H9 (cell line): ENCODE results near the gene USP40. TPM values are rescaled to one million over a fixed set of nuclear protein-coding genes. Genes with fewer than 3 reads are reported as not detected.
A peak's percentile ranks its signal among the peaks of the same experiment; 100 is the strongest.

Experiments used
- DNase-seq: peaks from one replicate; pipeline ENCODE4 v3.0.0-alpha.2; 2017
- H2AFZ ChIP-seq: one replicate; pipeline ENCODE4 v1.6.1; 2013; ENCODE audit warnings: mild to moderate bottlenecking, low read length, control low read depth, moderate library complexity
- H2AK5ac ChIP-seq: 2 replicates; pipeline ENCODE4 v1.6.1; 2013; ENCODE audit warnings: low read length, control low read depth, mixed read lengths; ENCODE audit not compliant: insufficient read length
- H2BK120ac ChIP-seq: one replicate; pipeline ENCODE4 v1.6.1; 2013; ENCODE audit warnings: low read depth, mild to moderate bottlenecking, low read length, control low read depth, inconsistent platforms; ENCODE audit not compliant: poor library complexity, severe bottlenecking
- H2BK12ac ChIP-seq: 2 replicates; pipeline ENCODE4 v1.6.1; 2013; ENCODE audit warnings: low read length, control low read depth, mixed read lengths, low read depth; ENCODE audit not compliant: insufficient read length
- H2BK15ac ChIP-seq: 2 replicates; pipeline ENCODE4 v1.6.1; 2013; ENCODE audit warnings: low read depth, low read length, control low read depth
- H2BK20ac ChIP-seq: one replicate; pipeline ENCODE4 v1.6.1; 2013; ENCODE audit warnings: low read depth, mild to moderate bottlenecking, low read length, control low read depth, inconsistent platforms; ENCODE audit not compliant: poor library complexity, severe bottlenecking
- H2BK5ac ChIP-seq: 2 replicates; pipeline ENCODE4 v1.6.1; 2013; ENCODE audit warnings: low read length, control low read depth, mixed read lengths; ENCODE audit not compliant: insufficient read length
- H3K14ac ChIP-seq: 2 replicates; pipeline ENCODE4 v1.6.1; 2013; ENCODE audit warnings: low read length, control low read depth; ENCODE audit not compliant: insufficient read depth
- H3K18ac ChIP-seq: 2 replicates; pipeline ENCODE4 v1.6.1; 2013; ENCODE audit warnings: low read depth, mild to moderate bottlenecking, mixed read lengths, low read length, control low read depth; ENCODE audit not compliant: insufficient read length
- H3K23ac ChIP-seq: 2 replicates; pipeline ENCODE4 v1.6.1; 2013; ENCODE audit warnings: low read length, control low read depth, mixed read lengths, low read depth; ENCODE audit not compliant: insufficient read length
- H3K23me2 ChIP-seq: 2 replicates; pipeline ENCODE4 v1.6.1; 2013; ENCODE audit warnings: low read depth, mild to moderate bottlenecking, mixed read lengths, low read length, control low read depth; ENCODE audit not compliant: insufficient read length, poor library complexity, severe bottlenecking
- H3K27ac ChIP-seq: 2 replicates; pipeline ENCODE4 v1.5.1; 2013; ENCODE audit warnings: low read length, control low read depth, mixed read lengths, low read depth; ENCODE audit not compliant: insufficient read length
- H3K27me3 ChIP-seq: 2 replicates; pipeline ENCODE4 v1.6.1; 2013; ENCODE audit warnings: low read length, control low read depth, inconsistent platforms; ENCODE audit not compliant: insufficient read depth
- H3K4ac ChIP-seq: 2 replicates; pipeline ENCODE4 v1.6.1; 2013; ENCODE audit warnings: low read depth, mild to moderate bottlenecking, control low read depth, inconsistent platforms, low read length, moderate library complexity
- H3K4me1 ChIP-seq: 2 replicates; pipeline ENCODE4 v1.6.1; 2013; ENCODE audit warnings: low read length, control low read depth, inconsistent platforms; ENCODE audit not compliant: insufficient read depth
- H3K4me2 ChIP-seq: 2 replicates; pipeline ENCODE4 v1.6.1; 2013; ENCODE audit warnings: low read length, control low read depth, mixed read lengths; ENCODE audit not compliant: insufficient read length, insufficient read depth
- H3K56ac ChIP-seq: 2 replicates; pipeline ENCODE4 v1.6.1; 2013; ENCODE audit warnings: low read depth, mild to moderate bottlenecking, mixed read lengths, low read length, control low read depth; ENCODE audit not compliant: insufficient read length
- H3K79me1 ChIP-seq: 2 replicates; pipeline ENCODE4 v1.6.1; 2013; ENCODE audit warnings: low read depth, mild to moderate bottlenecking, moderate library complexity, low read length, control low read depth, inconsistent platforms; ENCODE audit not compliant: insufficient read depth, poor library complexity, severe bottlenecking
- H3K79me2 ChIP-seq: 2 replicates; pipeline ENCODE4 v1.6.1; 2013; ENCODE audit warnings: low read length, control low read depth, inconsistent platforms; ENCODE audit not compliant: insufficient read depth
- H3K9ac ChIP-seq: 2 replicates; pipeline ENCODE4 v1.6.1; 2013; ENCODE audit warnings: low read length, control low read depth, mixed read lengths; ENCODE audit not compliant: insufficient read length; ENCODE audit errors: extremely low read depth
- H3K9me3 ChIP-seq: one replicate; pipeline ENCODE4 v1.6.1; 2013; ENCODE audit warnings: low read depth, low read length, inconsistent platforms; ENCODE audit not compliant: control insufficient read depth
- H3T11ph ChIP-seq: one replicate; pipeline ENCODE4 v1.6.1; 2013; ENCODE audit warnings: mild to moderate bottlenecking, low read length, control low read depth, inconsistent platforms
- H4K20me1 ChIP-seq: one replicate; pipeline ENCODE4 v1.6.1; 2013; ENCODE audit not compliant: control insufficient read depth, insufficient read length, insufficient read depth
- H4K5ac ChIP-seq: 2 replicates; pipeline ENCODE4 v1.6.1; 2013; ENCODE audit warnings: low read depth, mild to moderate bottlenecking, mixed read lengths, low read length, control low read depth; ENCODE audit not compliant: insufficient read length
- H4K8ac ChIP-seq: replicated peaks from 2 replicates; pipeline ENCODE4 v1.6.1; 2013; ENCODE audit warnings: low read length, control low read depth, mixed read lengths, low read depth; ENCODE audit not compliant: insufficient read length
- H4K91ac ChIP-seq: 2 replicates; pipeline ENCODE4 v1.6.1; 2013; ENCODE audit warnings: low read depth, mild to moderate bottlenecking, moderate library complexity, mixed read lengths, low read length, control low read depth; ENCODE audit not compliant: insufficient read length
- H3K27ac Mint-ChIP-seq, 3 experiments: 2 replicates in 2 of 3; 3 replicates in 1 of 3; pipeline ENCODE4 v1.8.0; 2020 to 2021; ENCODE audit warnings: mixed read lengths in 3 of 3, mild to moderate bottlenecking in 1 of 3, moderate library complexity in 1 of 3
- H3K27me3 Mint-ChIP-seq: 2 replicates; pipeline ENCODE4 v1.8.0; 2021; ENCODE audit warnings: low read depth, mild to moderate bottlenecking, moderate library complexity, mixed read lengths
- H3K36me3 Mint-ChIP-seq, 3 experiments: 2 replicates in 2 of 3; 3 replicates in 1 of 3; pipeline ENCODE4 v1.8.0; 2020 to 2021; ENCODE audit warnings: low read depth in 3 of 3, mixed read lengths in 3 of 3; ENCODE audit not compliant: insufficient read depth in 1 of 3
- H3K4me1 Mint-ChIP-seq, 2 experiments: 2 replicates each; pipeline ENCODE4 v1.8.0; 2020; ENCODE audit warnings: mixed read lengths in 2 of 2
- H3K4me3 Mint-ChIP-seq, 2 experiments: 2 replicates in 1 of 2; 3 replicates in 1 of 2; pipeline ENCODE4 v1.8.0; 2020 to 2021; ENCODE audit warnings: mild to moderate bottlenecking in 2 of 2, mixed read lengths in 2 of 2, moderate library complexity in 1 of 2
- H3K9me3 Mint-ChIP-seq, 2 experiments: 2 replicates in 1 of 2; 3 replicates in 1 of 2; pipeline ENCODE4 v1.8.0; 2020; ENCODE audit warnings: mild to moderate bottlenecking in 2 of 2, mixed read lengths in 2 of 2, moderate library complexity in 1 of 2
- WGBS: extraction: QIAGEN DNeasy Blood & Tissue Kit; methylation state at CpG from one replicate; pipeline ENCODE4 v1.1.7; 2013; ENCODE audit warnings: missing lambda C conversion rate, low lambda C conversion rate, mixed read lengths; ENCODE audit not compliant: insufficient read length; ENCODE audit errors: extremely low coverage; 5-methylcytosine and 5-hydroxymethylcytosine counted together
- total RNA-seq: library from RNA; stranded (reverse); gene quantifications from 2 replicates; pipeline ENCODE4 v1.2.1, GENCODE V29; 2021
- TF ChIP-seq, protein P1 (sequence below): fragments of 200-600 bp; sonication (generic); conservative IDR thresholded peaks from 3 replicates; pipeline ENCODE4 v1.8.0; 2021; ENCODE audit warnings: antibody characterized with exemption, mild to moderate bottlenecking

USP40 gene
- total RNA-seq, 1 experiment from 2014 or later: 7.5 TPM

DNA sequence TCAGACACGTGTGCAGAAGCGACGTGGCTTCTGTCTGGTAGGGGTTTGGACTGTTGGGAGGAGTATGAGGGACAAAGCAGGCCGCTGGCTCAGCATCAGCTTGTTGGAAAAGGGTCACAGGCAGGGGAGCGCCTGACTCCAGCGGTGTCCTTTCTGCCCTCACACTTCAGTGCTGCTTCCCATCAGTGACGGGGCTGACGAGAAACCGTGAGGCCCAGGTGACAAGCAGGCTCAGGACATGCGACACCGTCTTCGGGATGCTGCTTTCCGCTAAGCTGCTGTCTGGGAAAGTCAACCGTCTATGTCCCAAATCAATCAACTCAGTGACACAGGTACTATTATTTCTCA lies 90.5 kb downstream of the USP40 start:
- Histone ChIP-seq H3K9ac (no peak overlapping the region), H3K23me2 (no peaks in the 10 kb centered on the region), H2BK15ac (no peak overlapping the region), H2BK120ac (no peak overlapping the region), H3T11ph (no peak overlapping the region), H4K91ac (no peak overlapping the region), H3K18ac (no peak overlapping the region), H4K20me1 (peaks cover 4% of the 10 kb centered on the region), H3K79me1 (no peaks in the 10 kb centered on the region), H3K79me2 (no peaks in the 10 kb centered on the region), H4K8ac (no peak overlapping the region), H3K56ac (no peak overlapping the region), H3K27me3 (no peaks in the 10 kb centered on the region), H2BK20ac (no peak overlapping the region), H3K27ac (no peak overlapping the region), H2AFZ (no peak overlapping the region), H3K4me1 (no peaks in the 10 kb centered on the region), H3K9me3 (no peaks in the 10 kb centered on the region), H4K5ac (no peak overlapping the region), H3K4ac (no peak overlapping the region), H3K4me2 (no peak overlapping the region), H3K23ac (no peak overlapping the region), H2AK5ac (no peak overlapping the region), H2BK5ac (no peak overlapping the region), H2BK12ac (no peak overlapping the region), H3K14ac (no peak overlapping the region)
- TF ChIP-seq, protein P1, sequence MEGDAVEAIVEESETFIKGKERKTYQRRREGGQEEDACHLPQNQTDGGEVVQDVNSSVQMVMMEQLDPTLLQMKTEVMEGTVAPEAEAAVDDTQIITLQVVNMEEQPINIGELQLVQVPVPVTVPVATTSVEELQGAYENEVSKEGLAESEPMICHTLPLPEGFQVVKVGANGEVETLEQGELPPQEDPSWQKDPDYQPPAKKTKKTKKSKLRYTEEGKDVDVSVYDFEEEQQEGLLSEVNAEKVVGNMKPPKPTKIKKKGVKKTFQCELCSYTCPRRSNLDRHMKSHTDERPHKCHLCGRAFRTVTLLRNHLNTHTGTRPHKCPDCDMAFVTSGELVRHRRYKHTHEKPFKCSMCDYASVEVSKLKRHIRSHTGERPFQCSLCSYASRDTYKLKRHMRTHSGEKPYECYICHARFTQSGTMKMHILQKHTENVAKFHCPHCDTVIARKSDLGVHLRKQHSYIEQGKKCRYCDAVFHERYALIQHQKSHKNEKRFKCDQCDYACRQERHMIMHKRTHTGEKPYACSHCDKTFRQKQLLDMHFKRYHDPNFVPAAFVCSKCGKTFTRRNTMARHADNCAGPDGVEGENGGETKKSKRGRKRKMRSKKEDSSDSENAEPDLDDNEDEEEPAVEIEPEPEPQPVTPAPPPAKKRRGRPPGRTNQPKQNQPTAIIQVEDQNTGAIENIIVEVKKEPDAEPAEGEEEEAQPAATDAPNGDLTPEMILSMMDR: no peak
- DNase-seq: no peak
- peaks cover 0 to 5% (median 4%) of the 10 kb centered on the region in 3 experiments; a peak in 5 of 7 replicates for H3K36me3 Mint-ChIP-seq
- no peaks in the 10 kb centered on the region for H3K27me3 Mint-ChIP-seq
- no CpG with 5 or more reads among the region's 14 CpGs for WGBS
- peaks cover 4 to 6% of the 10 kb centered on the region in 2 experiments for H3K4me1 Mint-ChIP-seq
- no peaks in the 10 kb centered on the region; a peak in 1 of 5 replicates for H3K9me3 Mint-ChIP-seq
- peak overlapping the region in 1 of 3 experiments; percentile 39; a peak in 1 of 7 replicates for H3K27ac Mint-ChIP-seq
- no peak overlapping the region for H3K4me3 Mint-ChIP-seq
